ENCODE results near the gene TRIM24.

- no peak for TF ChIP-seq REST (IDR thresholded peaks at IDR 0.05; ENCODE audit: insufficient read depth in 1 of 2, low read depth in 2 of 2, low read length in 2 of 2)
- TF ChIP-seq POLR2AphosphoS5 (IDR thresholded peaks at IDR 0.05; ENCODE audit: low read depth, low read length) = no peak
- no peak for TF ChIP-seq SIN3A (IDR thresholded peaks at IDR 0.05; ENCODE audit: borderline replicate concordance, insufficient read depth, low read length)
- no peak for TF ChIP-seq FOXP2 (optimal IDR thresholded peaks at IDR 0.05; ENCODE audit: borderline replicate concordance, extremely low read depth, extremely low read length, insufficient read depth)
These were observed 105.0 kb downstream of the TRIM24 start for GRCh38 chr7:138565071-138565450.
